HG03066 (cell line): ENCODE data around the gene NTSR2.

ENCODE experiments used
- ATAC-seq: cut with Tn5 transposase; IDR thresholded peaks from one replicate; pipeline ENCODE4 v1.9.1; 2021; ENCODE audit warnings: low read depth; ENCODE audit not compliant: unreplicated experiment

NTSR2 gene, protein sequence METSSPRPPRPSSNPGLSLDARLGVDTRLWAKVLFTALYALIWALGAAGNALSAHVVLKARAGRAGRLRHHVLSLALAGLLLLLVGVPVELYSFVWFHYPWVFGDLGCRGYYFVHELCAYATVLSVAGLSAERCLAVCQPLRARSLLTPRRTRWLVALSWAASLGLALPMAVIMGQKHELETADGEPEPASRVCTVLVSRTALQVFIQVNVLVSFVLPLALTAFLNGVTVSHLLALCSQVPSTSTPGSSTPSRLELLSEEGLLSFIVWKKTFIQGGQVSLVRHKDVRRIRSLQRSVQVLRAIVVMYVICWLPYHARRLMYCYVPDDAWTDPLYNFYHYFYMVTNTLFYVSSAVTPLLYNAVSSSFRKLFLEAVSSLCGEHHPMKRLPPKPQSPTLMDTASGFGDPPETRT

DNA sequence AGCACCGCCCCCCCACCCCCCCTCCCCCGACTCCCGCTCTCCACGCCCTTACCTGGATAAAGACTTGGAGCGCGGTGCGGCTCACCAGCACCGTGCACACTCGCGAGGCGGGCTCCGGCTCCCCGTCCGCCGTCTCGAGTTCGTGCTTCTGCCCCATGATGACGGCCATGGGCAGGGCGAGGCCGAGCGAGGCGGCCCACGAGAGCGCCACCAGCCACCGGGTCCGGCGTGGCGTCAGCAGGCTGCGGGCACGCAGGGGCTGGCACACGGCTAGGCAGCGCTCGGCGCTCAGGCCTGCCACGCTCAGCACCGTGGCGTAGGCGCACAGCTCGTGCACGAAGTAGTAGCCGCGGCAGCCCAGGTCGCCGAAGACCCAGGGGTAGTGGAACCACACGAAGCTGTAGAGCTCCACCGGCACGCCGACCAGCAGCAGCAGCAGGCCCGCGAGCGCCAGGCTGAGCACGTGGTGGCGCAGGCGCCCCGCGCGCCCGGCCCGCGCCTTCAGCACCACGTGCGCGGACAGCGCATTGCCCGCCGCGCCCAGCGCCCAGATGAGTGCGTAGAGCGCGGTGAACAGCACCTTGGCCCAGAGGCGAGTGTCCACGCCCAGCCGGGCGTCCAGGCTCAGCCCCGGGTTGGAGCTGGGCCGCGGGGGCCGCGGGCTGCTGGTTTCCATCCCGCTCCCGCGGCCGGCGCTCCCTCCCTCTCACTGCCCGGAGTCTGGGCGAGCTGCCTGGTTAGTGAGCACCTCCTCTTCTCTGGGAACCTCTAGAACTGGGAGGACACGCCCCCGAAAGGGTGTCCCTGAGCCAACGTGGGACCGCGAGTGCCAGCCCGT is at the start of gene NTSR2:
Gene NTSR2 (minus strand): TSS at position 742 of the 838 bp plus-strand sequence. CDS start 66 bp downstream, at position 676.
- no peak for ATAC-seq

DNA sequence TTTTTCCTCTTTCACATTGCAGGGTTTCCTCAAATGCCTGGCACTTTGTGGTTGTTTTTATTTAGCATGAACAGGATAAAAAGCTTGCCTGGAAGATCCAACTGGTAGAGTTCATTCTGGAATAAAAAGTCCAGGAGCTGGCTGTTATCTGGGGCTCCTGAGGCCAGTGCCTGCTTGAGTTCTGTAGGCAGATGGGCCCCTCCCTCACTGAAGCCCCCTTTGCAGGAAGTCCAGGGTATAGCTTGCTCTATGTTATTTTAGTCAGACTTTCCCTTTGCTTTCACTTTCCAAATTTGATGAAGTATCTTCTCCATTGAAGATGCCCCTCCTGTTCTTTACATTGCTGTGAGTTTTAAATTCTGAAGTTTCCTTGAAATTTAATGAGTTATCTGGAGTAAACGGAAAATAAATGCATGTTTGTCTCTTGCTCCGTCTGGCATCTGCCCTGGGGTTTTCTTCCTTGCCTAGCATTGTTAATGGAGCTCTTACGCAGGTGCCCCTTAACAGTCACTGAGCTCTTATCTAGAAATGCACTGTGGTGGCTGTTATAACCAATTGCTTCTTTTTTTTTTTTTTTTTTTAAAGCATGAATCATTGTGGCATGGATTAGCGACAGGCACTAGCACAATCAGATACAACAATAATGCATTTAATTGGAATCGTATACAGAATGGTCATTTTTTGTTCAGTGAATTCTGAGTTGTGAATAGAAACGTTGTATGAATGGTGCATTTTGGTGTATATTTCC is 49.4 kb upstream of the NTSR2 start:
- ATAC-seq: no peak

DNA sequence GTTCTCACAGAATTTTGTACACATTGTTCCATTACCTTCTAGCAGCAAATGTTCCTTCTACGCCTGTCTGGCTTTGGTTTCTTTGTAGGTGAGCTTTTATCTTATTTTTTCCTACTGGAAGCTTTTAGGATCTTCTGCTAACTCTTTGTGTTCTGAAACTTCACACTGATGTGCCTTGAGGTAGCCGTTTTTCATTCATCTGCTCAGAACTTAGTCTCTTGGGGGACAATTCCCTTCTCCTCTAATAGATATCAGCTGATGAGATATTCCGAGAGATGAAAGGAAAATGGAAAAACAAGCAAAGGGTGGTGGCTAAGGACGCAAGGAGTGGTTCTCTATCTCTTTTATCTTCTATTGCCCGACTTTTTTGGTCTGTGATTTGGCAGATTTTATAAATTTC is 48.6 kb upstream of the NTSR2 start:
- no peak for ATAC-seq

DNA sequence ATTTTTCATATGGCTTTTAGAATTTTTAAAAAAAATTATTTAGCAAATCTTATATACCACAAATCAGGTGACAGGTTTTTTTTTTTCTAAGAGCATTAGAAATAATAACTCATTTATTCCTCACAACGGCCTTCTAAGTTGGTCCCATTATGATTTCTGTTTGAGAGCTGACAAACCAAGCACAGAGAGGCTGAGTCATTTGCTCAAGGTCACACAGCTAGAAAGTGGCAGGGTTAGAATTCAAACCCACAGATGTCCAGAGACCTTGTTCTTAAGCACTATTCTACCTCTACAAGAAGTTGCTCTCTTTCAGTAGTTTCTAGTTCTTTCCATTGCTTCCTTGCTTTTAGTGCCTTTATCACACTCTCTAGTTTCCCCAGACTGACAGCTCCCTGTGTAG is 47.6 kb upstream of the NTSR2 start:
- no peak for ATAC-seq

DNA sequence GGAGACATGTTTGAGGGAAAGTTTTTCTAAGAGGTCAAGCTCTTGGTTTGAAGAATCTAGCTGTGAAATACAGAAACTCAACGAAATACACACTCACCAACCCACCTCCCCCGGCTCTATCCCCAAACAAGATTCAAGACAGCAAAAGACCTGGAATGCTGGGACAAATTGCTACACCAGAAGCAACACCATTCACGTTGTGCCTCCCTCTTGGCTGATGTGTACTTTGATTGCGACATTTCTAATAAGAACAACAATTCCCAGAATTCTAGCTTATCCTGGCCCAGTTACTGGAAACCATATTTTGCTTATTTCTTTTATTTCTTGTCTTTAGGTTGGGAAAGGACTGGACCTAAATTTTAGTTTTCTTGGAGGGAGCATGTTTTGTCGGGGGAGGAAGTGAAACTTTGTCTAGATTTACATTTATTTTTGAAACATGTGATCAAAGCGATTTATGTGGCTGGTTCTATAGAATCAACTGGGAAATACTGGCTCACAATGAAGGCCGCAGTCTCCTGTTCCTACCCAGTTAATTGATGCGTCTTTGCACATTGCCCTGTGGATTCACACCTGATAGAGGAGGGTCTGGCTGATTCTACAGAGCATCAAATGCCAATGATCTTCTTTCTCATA is 46.8 kb upstream of the NTSR2 start:
- ATAC-seq: no peak

DNA sequence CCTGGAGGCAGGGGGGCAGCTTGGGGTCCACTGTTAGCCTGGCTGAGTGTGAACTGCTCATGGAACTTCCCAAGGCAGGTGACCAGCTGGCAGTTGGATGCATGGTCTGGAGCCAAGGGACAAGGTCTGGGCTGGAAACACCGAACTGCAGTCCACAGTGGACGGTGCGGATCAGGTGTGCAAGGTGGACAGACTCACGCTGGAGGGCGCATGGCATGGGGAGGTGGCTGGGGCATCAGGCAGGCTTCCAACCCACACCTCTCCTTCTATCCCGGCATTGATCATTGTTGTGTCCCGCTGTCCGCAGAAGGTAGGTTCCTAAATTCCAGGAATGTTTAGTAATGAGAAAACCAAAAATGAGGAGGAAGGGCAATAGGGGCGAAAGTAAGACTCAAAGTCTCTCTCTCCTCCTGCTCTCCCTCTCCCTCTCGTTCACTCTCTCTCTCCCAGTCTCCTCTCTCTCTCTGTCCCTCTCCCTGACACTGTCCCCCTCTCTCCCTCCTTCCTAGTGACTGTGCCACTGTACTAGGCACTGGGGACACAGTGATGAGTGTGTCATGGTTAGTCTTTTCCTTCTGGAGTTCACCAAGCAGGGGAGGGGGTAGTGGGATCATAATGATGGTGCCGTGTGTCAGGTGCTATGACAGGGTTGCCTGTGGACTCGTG is 46.1 kb upstream of the NTSR2 start:
- ATAC-seq: no peak

DNA sequence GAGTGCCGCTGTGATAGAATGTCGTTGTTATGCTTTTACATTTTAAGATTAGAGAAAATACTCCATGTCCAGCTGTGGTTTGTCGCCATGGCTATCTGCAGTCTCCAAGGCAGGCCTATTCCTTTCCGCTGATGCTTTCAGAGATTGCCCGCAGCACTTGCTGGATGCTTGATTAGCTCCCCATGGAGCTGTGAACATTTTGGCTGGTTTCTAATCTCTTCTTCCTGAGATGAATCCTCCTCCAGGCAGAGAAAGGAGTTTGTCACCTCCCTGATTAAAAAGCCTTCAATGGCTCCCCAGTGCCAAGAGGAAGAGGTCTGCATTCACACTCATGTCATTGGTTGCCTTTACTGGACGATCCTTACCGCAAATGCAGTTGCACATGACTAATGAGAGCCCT is 43.8 kb upstream of the NTSR2 start:
- ATAC-seq: no peak

DNA sequence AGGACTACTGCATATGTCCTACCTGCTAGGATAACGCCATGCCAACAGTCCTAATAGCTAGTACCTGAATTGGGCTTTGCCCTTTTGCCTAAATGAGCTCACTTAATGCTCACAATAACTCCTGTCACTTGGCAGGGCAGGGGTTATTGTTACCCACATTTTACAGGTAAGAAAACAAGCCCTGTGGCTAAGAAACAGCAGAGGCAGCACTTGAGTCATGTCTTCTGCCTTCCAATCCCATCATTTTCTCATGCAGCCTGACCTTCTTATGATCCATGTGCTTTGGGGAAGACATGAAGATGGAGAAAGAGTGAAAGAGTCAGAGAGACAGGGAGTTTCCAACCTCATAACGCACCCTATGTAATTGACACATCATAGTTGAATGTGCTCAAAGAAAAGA is 42.9 kb upstream of the NTSR2 start:
- ATAC-seq: no peak

DNA sequence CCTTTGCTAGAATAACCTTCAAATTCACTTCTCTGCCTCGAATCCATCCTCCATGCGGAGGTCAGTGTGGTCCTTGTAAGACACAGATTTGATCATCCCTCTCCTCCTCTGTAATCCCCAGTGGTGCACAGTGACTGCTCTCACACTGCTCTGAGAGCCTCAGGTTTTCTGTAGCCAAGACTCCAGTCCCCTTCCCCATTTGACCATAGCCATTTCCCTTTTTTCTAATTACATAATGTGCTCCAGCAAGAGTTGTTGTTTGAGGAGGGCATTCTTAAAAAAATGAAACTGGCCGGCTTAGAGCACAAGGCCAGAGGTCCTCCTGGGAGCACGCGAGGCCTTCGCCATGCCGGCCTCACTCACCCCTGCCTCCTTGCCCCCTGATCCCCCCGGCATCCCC is 41.8 kb upstream of the NTSR2 start:
- ATAC-seq: no peak

DNA sequence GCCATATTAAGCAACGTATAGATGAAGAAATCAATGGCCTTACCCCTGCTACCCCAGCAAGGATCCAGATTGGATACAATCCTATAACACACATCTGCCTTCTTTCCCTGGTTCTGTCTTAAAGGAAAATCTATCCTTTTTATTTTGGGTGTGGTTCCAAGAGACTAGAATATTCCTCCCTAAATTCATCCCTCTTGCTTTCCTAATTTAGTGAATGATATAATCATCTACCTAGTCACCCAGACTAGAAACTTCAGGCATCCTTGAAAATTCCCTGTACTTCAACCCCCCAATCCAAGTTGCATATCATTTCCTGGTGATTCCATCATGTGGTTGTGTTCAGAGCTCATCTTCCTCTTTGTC is 41.3 kb upstream of the NTSR2 start:
- no peak for ATAC-seq

DNA sequence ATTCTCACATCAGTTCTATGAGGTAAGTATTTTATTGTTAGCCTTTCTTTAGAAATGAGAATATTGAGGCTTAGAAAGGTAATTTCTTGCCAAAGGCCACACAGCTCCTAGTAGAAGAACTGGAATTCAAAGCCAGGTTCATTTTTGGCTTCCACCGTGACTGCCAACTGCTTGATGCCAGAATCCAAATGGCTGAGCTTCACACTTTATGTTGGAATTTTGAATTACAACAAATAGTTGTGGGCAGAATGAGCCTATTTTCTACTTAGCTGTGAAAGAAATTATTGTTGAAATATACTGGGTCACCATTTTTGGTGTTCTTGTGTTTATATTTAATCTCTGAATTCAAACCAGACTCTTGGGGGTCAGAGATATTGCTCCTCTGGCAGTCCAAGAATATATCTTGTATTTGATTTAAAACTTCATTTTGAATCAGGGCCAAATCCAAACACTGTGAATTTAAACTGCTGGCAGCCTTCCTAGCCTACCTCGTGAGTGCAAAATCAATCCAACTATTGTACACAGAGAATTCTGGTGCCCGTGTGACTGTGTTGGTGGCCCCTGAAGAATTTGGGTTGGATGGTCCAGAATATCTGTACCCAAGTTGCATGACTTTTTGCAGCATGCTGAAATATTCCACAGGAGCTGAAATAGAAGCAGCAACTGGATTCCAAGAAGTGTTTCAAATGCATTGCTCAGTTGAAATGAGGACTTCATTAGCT is 40.8 kb upstream of the NTSR2 start:
- ATAC-seq: no peak

DNA sequence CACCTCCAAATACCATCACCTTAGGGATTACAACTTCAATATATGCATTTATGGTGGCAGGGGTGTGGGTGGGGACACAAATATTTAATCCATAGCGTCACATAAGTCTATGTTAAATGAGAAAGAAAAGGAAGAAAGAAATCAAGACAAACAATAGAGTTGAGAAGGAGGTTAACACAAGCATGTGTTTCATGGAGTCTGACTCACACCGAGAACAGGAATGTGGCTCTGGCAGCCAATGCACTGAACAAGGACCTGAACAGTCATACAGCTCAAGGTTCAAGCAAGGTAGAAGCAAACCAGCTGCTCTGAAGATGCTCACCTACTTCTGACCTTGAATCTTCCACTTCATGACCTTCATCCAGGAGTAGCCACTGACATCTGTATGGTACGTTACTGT is 40.2 kb upstream of the NTSR2 start:
- ATAC-seq: no peak

DNA sequence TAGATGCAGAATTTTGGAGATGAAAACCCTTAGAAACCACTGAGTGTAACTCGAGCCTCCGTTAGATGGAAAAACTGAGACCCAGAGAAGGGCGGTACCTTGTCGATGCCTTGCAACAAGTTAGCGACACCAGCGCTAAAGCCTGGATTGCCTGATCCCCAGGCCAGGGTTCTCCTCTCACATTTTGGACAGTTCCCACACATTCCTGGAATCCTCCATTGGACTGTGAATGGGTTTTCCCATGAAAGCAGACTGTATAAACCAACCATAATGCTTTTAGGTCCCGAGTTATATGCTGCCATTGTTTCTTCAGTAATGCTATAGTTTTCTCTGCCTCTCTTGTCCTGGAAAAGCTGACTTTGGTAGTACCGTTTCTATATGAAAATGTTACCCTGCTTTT is 39.3 kb upstream of the NTSR2 start:
- ATAC-seq: no peak

DNA sequence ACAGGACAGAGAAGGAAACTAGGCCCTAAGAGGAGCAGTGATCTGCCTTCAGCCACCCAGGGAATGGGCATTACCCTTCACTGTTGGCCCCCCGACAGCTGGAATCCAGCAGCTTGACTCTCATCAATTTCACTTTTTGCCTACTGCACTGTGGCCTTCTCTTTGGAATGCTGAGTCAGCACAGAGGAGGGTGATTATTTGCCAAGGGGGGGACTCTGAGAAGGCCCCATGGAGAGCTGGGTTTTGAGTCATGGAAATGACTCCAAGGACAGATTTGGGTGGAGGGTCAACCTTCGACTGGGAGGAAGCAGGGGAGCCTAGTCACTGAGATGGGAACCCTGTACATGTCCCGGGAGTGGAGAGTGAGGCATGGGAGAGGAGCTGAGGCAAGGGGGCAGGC is 38.1 kb upstream of the NTSR2 start:
- ATAC-seq: no peak

DNA sequence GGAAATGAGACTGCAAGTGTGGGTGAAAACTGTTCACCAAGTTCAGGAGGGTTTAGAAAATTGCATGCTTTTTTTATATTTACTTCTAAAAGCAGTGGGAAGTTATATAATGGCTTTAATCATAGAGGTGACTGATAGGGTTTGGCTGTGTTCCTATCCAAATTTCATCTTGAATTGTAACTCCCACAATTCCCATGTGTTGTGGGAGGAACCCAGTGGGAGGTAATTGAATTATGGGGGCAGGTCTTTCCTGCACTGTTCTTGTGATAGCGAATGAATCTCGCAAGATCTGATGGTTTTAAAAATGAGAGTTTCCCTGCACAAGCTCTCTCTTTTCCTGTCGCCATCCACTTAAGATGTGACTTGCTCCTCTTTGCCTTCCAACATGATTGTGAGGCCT is 35.7 kb upstream of the NTSR2 start:
- ATAC-seq: no peak

DNA sequence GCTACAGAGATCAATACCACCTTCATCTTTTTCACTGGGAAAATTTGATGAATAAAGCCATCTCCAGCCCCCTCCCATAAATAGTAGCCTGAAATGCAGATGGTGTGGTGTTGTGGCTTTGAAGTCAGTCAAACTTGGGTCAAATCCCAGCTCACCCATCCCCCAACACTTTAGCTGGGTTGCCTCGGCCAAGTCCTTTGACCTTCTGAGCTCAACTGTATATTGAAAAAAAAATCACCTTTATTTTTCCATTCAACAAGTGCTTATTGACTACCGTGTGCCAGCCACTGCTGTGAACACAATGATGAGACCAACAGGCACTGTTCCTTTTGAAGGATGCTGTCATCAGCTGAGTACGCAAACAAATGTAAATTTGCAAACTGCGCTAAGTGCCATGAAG is 35.1 kb upstream of the NTSR2 start:
- ATAC-seq: no peak

DNA sequence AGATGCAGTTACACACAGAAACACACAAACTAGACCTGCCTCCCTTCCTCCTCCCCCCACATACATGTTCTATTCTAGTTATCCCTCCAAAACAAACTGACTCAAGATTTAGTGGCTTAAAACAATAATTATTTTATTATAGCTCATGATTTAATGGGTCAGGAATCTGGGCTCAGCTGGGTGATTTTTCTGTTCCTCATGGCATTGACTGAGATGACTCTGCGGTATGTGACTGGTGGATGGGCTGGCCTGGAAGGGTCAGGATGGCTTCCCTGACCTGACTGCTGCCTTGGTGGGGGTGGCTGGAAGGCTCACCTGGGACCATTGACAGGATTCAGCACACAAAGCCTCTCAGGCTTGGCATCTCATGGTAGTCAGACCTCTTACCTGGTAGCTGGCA is 33.7 kb upstream of the NTSR2 start:
- ATAC-seq: no peak

DNA sequence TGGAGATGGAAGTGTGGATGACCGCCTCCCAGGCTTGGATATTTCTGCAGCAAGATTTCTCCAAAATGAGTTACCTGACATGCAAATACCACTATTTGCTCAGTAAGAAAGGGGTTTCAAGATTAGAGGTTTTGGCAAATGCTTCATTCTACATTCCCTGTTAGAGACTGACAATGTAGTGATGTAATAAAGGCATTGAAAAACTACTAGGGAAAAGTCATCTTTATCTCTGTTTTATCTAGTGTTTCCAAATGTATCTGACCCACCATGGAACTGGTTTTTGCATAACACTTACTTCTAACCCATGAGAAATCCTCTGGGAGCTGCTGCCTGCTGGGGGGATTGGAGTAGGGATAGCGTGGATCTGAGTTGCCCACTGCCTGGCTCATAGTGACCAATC is 33.0 kb upstream of the NTSR2 start:
- no peak for ATAC-seq

DNA sequence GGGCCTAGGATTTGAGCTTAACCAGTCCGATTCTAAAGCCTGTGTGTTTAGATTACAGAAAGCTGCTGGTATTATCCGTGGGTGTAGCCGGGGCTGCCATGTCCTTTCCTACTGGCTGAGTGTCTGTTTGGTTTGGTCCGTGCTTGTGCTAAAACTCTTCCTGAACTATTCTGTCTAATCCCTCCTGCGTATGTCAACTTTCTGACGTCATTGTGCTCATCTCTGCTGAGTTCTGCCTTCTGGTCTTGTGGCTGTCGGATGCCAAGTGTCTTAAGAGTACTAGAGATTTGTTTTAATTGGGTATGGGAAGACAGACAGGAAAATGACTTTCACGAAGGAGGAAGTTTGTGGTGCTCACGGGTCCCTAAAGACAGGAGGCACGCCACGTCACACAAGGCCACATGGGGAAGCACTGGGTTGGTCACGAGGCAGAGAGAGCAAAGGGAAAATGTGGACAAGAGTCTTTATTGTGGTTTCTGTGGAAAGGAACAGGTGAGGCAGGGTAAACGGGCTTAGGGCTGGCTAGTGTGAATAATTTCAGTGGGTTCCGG is 31.8 kb upstream of the NTSR2 start:
- no peak for ATAC-seq
